ENCODE results near the gene ZNF407.

ZNF407 gene

DNA sequence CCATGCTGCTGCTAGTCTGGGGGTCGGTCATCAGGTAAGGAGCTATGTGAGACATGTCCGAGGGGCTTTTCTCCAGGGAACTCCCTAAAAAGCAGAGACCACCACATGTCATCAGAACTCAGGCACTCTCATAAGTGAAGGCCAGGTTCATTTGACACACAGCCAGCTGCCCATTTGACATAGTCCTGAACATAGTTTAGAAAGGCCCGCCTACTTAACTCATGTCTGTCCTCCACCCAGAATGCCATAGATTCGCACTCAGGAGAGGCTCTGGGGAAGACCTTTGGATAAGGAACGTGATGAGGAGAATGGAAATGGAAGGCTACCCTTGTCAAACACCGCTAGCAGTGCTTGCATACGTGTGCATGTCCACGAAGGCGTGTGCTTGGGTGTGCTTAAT is 454.1 kb downstream of the ZNF407 start:
- Histone ChIP-seq H3K36me3 (ENCODE audit: control insufficient read depth, insufficient read depth, low read length) (no peaks in the 10 kb centered on the region), H3K18ac (ENCODE audit: low read length) (no peak overlapping the region), H2BK15ac (replicated peaks; ENCODE audit: low read depth) (no peak overlapping the region), H3K4me2 (ENCODE audit: low read length) (no peak overlapping the region), H2BK5ac (ENCODE audit: low read length) (no peak overlapping the region), H3K9ac (ENCODE audit: low read length) (no peak overlapping the region), H4K8ac (ENCODE audit: low read depth, low read length) (no peak overlapping the region), H4K5ac (ENCODE audit: low read length) (no peak overlapping the region), H2AK5ac (ENCODE audit: low read length) (no peak overlapping the region), H3K4me1 (ENCODE audit: control insufficient read depth, low read depth, low read length) (no peaks in the 10 kb centered on the region), H3K4me3 (ENCODE audit: low read length) (no peak overlapping the region), H3K27ac (ENCODE audit: low read depth, low read length) (no peak overlapping the region), H3K79me1 (ENCODE audit: low read length) (no peaks in the 10 kb centered on the region), H3K27me3 (ENCODE audit: insufficient read depth, low read length, poor library complexity) (no peaks in the 10 kb centered on the region), H3K23ac (ENCODE audit: low read length) (no peak overlapping the region), H3K56ac (ENCODE audit: low read length) (no peak overlapping the region), H3K4ac (ENCODE audit: low read depth, low read length) (no peak overlapping the region), H3K79me2 (ENCODE audit: control insufficient read depth, insufficient read depth, low read length) (no peaks in the 10 kb centered on the region), H2BK120ac (ENCODE audit: low read depth, low read length) (no peak overlapping the region)
- DNase-seq = no peak
- no CpG with 5 or more reads among the region's 9 CpGs for WGBS (ENCODE audit: extremely low coverage, insufficient coverage, low lambda C conversion rate)

- Histone ChIP-seq H2BK120ac (ENCODE audit: low read depth, low read length) (no peak overlapping the region), H3K27me3 (ENCODE audit: insufficient read depth, low read length, poor library complexity) (no peaks in the 10 kb centered on the region), H3K4me2 (ENCODE audit: low read length) (no peak overlapping the region), H3K4me3 (ENCODE audit: low read length) (no peak overlapping the region), H3K18ac (ENCODE audit: low read length) (no peak overlapping the region), H4K8ac (ENCODE audit: low read depth, low read length) (no peak overlapping the region), H3K27ac (ENCODE audit: low read depth, low read length) (no peak overlapping the region), H3K56ac (ENCODE audit: low read length) (no peak overlapping the region), H3K23ac (ENCODE audit: low read length) (no peak overlapping the region), H3K9ac (ENCODE audit: low read length) (no peak overlapping the region), H3K79me2 (ENCODE audit: control insufficient read depth, insufficient read depth, low read length) (no peaks in the 10 kb centered on the region), H2AK5ac (ENCODE audit: low read length) (no peak overlapping the region), H4K5ac (ENCODE audit: low read length) (no peak overlapping the region), H2BK5ac (ENCODE audit: low read length) (no peak overlapping the region), H2BK15ac (replicated peaks; ENCODE audit: low read depth) (no peak overlapping the region), H3K36me3 (ENCODE audit: control insufficient read depth, insufficient read depth, low read length) (no peaks in the 10 kb centered on the region), H3K79me1 (ENCODE audit: low read length) (no peaks in the 10 kb centered on the region), H3K4ac (ENCODE audit: low read depth, low read length) (no peak overlapping the region), H3K4me1 (ENCODE audit: control insufficient read depth, low read depth, low read length) (no peaks in the 10 kb centered on the region)
- DNase-seq = no peak
- WGBS (ENCODE audit: extremely low coverage, insufficient coverage, low lambda C conversion rate) = no CpG with 5 or more reads among the region's 13 CpGs
Observed at GRCh38 chr18:75052475-75052874, 454.8 kb downstream of the ZNF407 start.

GRCh38 chr18:75053028-75053629 is 455.5 kb downstream of the ZNF407 start:
- Histone ChIP-seq H4K5ac (ENCODE audit: low read length) (no peak overlapping the region), H3K56ac (ENCODE audit: low read length) (no peak overlapping the region), H2AK5ac (ENCODE audit: low read length) (no peak overlapping the region)

GRCh38 chr18:75054046-75054445 is 456.4 kb downstream of the ZNF407 start:
- Histone ChIP-seq H2BK15ac (replicated peaks; ENCODE audit: low read depth) (no peak overlapping the region), H2BK120ac (ENCODE audit: low read depth, low read length) (no peak overlapping the region), H3K9ac (ENCODE audit: low read length) (no peak overlapping the region), H3K79me2 (ENCODE audit: control insufficient read depth, insufficient read depth, low read length) (no peaks in the 10 kb centered on the region), H3K27me3 (ENCODE audit: insufficient read depth, low read length, poor library complexity) (no peaks in the 10 kb centered on the region), H4K8ac (ENCODE audit: low read depth, low read length) (no peak overlapping the region), H2BK5ac (ENCODE audit: low read length) (no peak overlapping the region), H3K4me2 (ENCODE audit: low read length) (no peak overlapping the region), H3K4me3 (ENCODE audit: low read length) (no peak overlapping the region), H4K5ac (ENCODE audit: low read length) (no peak overlapping the region), H2AK5ac (ENCODE audit: low read length) (no peak overlapping the region), H3K79me1 (ENCODE audit: low read length) (no peaks in the 10 kb centered on the region), H3K4me1 (ENCODE audit: control insufficient read depth, low read depth, low read length) (no peaks in the 10 kb centered on the region), H3K27ac (ENCODE audit: low read depth, low read length) (no peak overlapping the region), H3K56ac (ENCODE audit: low read length) (no peak overlapping the region), H3K18ac (ENCODE audit: low read length) (no peak overlapping the region), H3K36me3 (ENCODE audit: control insufficient read depth, insufficient read depth, low read length) (no peaks in the 10 kb centered on the region), H3K4ac (ENCODE audit: low read depth, low read length) (no peak overlapping the region), H3K23ac (ENCODE audit: low read length) (no peak overlapping the region)
- no CpG with 5 or more reads among the region's 7 CpGs for WGBS (ENCODE audit: extremely low coverage, insufficient coverage, low lambda C conversion rate)
- no peak for DNase-seq

More at GRCh38 chr18:75053028-75053629, 455.5 kb downstream of the ZNF407 start:
- no CpG with 5 or more reads among the region's 9 CpGs for WGBS (ENCODE audit: extremely low coverage, insufficient coverage, low lambda C conversion rate)
- Histone ChIP-seq H2BK5ac (ENCODE audit: low read length) (no peak overlapping the region), H3K36me3 (ENCODE audit: control insufficient read depth, insufficient read depth, low read length) (no peaks in the 10 kb centered on the region), H3K27ac (ENCODE audit: low read depth, low read length) (no peak overlapping the region), H2BK15ac (replicated peaks; ENCODE audit: low read depth) (no peak overlapping the region), H3K79me1 (ENCODE audit: low read length) (no peaks in the 10 kb centered on the region), H4K8ac (ENCODE audit: low read depth, low read length) (no peak overlapping the region), H2BK120ac (ENCODE audit: low read depth, low read length) (no peak overlapping the region), H3K23ac (ENCODE audit: low read length) (no peak overlapping the region), H3K4ac (ENCODE audit: low read depth, low read length) (no peak overlapping the region), H3K18ac (ENCODE audit: low read length) (no peak overlapping the region), H3K79me2 (ENCODE audit: control insufficient read depth, insufficient read depth, low read length) (no peaks in the 10 kb centered on the region), H3K4me1 (ENCODE audit: control insufficient read depth, low read depth, low read length) (no peaks in the 10 kb centered on the region), H3K9ac (ENCODE audit: low read length) (no peak overlapping the region), H3K27me3 (ENCODE audit: insufficient read depth, low read length, poor library complexity) (no peaks in the 10 kb centered on the region), H3K4me3 (ENCODE audit: low read length) (no peak overlapping the region), H3K4me2 (ENCODE audit: low read length) (no peak overlapping the region)
- no peak for DNase-seq

GRCh38 chr18:75054611-75055010 is 456.9 kb downstream of the ZNF407 start:
- no peaks in the 10 kb centered on the region for H3K79me1 ChIP-seq (ENCODE audit: low read length)
- H3K9ac ChIP-seq (ENCODE audit: low read length) = no peak overlapping the region
- H3K18ac ChIP-seq (ENCODE audit: low read length) = no peak overlapping the region
- H3K36me3 ChIP-seq (ENCODE audit: control insufficient read depth, insufficient read depth, low read length) = no peaks in the 10 kb centered on the region
- no peaks in the 10 kb centered on the region for H3K79me2 ChIP-seq (ENCODE audit: control insufficient read depth, insufficient read depth, low read length)
- H3K27me3 ChIP-seq (ENCODE audit: insufficient read depth, low read length, poor library complexity) = no peaks in the 10 kb centered on the region
- H4K8ac ChIP-seq (ENCODE audit: low read depth, low read length) = no peak overlapping the region
- H2BK15ac ChIP-seq (replicated peaks; ENCODE audit: low read depth) = no peak overlapping the region
- H2BK5ac ChIP-seq (ENCODE audit: low read length) = no peak overlapping the region
- no peak overlapping the region for H3K56ac ChIP-seq (ENCODE audit: low read length)
- H3K4ac ChIP-seq (ENCODE audit: low read depth, low read length) = no peak overlapping the region
- H3K23ac ChIP-seq (ENCODE audit: low read length) = peak overlapping the region; percentile 49
- H3K4me2 ChIP-seq (ENCODE audit: low read length) = no peak overlapping the region
- peak; percentile 22 for DNase-seq
- H4K5ac ChIP-seq (ENCODE audit: low read length) = no peak overlapping the region
- no CpG with 5 or more reads among the region's 5 CpGs for WGBS (ENCODE audit: extremely low coverage, insufficient coverage, low lambda C conversion rate)
- no peaks in the 10 kb centered on the region for H3K4me1 ChIP-seq (ENCODE audit: control insufficient read depth, low read depth, low read length)
- H2AK5ac ChIP-seq (ENCODE audit: low read length) = no peak overlapping the region
- no peak overlapping the region for H3K27ac ChIP-seq (ENCODE audit: low read depth, low read length)
- H2BK120ac ChIP-seq (ENCODE audit: low read depth, low read length) = no peak overlapping the region
- H3K4me3 ChIP-seq (ENCODE audit: low read length) = no peak overlapping the region
